ENCODE results near the gene FEN1. TPM values are rescaled to one million over a fixed set of nuclear protein-coding genes. Genes with fewer than 3 reads are reported as not detected.

FEN1 gene
- total and polyA plus RNA-seq, 2 of the 13 experiments (the other 11 are each of a cell fraction or from before 2014, with no cell fraction given): 12.4 to 102 TPM

DNA sequence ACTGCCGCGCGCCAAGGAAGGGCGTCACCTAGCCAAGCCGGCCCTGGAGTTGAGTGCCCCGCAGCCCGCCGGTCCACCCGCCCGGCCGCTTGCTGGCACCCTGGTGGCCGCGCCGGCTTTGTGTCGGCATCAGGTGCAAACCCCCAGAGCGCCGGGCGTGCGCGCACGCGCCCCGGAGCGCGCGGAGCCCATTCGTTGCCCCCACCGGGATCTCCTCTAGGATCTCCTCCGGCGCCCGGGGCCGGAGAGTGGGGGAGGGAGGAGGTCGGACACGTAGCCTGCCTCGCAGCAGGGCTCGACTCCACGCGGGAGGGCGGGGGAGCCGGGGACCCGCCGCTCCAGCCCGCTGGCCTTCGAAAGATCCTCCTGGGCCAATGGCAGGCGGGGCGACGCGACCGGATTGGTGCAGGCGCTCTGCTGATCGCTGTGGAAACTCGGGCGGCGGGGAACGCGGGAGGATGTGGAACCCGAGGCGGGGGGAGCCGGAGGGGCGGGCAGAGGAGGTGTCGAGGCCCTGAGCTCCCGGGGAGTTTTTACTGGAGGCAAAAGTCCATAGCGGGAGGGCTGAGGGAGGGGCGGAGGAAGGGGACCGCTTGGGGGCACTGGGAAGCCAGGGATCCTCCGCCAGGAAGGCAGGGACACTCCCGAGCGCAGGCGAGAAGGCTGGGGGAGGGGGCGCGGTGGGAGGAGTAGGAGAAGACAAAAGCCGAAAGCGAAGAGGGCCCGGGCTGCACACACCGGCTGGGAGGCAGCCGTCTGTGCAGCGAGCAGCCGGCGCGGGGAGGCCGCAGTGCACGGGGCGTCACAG is 35.1 kb downstream of the FEN1 start, which contains the start of gene FADS2 (continued):
- TF ChIP-seq ZNF263 (CRISPR knock-in tag; IDR thresholded peaks at IDR 0.05): no peak
- no peak for TF ChIP-seq HOXA7 (CRISPR knock-in tag; IDR thresholded peaks at IDR 0.05)
- TF ChIP-seq, protein P1, sequence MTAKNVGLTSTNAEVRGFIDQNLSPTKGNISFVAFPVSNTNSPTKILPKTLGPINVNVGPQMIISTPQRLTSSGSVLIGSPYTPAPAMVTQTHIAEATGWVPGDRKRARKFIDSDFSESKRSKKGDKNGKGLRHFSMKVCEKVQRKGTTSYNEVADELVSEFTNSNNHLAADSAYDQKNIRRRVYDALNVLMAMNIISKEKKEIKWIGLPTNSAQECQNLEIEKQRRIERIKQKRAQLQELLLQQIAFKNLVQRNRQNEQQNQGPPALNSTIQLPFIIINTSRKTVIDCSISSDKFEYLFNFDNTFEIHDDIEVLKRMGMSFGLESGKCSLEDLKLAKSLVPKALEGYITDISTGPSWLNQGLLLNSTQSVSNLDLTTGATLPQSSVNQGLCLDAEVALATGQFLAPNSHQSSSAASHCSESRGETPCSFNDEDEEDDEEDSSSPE (CRISPR knock-in tag; IDR thresholded peaks at IDR 0.05): peak; percentile 85
- TF ChIP-seq, protein P2, sequence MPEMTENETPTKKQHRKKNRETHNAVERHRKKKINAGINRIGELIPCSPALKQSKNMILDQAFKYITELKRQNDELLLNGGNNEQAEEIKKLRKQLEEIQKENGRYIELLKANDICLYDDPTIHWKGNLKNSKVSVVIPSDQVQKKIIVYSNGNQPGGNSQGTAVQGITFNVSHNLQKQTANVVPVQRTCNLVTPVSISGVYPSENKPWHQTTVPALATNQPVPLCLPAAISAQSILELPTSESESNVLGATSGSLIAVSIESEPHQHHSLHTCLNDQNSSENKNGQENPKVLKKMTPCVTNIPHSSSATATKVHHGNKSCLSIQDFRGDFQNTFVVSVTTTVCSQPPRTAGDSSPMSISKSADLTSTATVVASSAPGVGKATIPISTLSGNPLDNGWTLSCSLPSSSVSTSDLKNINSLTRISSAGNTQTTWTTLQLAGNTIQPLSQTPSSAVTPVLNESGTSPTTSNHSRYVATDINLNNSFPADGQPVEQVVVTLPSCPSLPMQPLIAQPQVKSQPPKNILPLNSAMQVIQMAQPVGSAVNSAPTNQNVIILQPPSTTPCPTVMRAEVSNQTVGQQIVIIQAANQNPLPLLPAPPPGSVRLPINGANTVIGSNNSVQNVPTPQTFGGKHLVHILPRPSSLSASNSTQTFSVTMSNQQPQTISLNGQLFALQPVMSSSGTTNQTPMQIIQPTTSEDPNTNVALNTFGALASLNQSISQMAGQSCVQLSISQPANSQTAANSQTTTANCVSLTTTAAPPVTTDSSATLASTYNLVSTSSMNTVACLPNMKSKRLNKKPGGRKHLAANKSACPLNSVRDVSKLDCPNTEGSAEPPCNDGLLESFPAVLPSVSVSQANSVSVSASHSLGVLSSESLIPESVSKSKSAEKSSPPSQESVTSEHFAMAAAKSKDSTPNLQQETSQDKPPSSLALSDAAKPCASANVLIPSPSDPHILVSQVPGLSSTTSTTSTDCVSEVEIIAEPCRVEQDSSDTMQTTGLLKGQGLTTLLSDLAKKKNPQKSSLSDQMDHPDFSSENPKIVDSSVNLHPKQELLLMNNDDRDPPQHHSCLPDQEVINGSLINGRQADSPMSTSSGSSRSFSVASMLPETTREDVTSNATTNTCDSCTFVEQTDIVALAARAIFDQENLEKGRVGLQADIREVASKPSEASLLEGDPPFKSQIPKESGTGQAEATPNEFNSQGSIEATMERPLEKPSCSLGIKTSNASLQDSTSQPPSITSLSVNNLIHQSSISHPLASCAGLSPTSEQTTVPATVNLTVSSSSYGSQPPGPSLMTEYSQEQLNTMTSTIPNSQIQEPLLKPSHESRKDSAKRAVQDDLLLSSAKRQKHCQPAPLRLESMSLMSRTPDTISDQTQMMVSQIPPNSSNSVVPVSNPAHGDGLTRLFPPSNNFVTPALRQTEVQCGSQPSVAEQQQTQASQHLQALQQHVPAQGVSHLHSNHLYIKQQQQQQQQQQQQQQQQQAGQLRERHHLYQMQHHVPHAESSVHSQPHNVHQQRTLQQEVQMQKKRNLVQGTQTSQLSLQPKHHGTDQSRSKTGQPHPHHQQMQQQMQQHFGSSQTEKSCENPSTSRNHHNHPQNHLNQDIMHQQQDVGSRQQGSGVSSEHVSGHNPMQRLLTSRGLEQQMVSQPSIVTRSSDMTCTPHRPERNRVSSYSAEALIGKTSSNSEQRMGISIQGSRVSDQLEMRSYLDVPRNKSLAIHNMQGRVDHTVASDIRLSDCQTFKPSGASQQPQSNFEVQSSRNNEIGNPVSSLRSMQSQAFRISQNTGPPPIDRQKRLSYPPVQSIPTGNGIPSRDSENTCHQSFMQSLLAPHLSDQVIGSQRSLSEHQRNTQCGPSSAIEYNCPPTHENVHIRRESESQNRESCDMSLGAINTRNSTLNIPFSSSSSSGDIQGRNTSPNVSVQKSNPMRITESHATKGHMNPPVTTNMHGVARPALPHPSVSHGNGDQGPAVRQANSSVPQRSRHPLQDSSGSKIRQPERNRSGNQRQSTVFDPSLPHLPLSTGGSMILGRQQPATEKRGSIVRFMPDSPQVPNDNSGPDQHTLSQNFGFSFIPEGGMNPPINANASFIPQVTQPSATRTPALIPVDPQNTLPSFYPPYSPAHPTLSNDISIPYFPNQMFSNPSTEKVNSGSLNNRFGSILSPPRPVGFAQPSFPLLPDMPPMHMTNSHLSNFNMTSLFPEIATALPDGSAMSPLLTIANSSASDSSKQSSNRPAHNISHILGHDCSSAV (CRISPR knock-in tag; IDR thresholded peaks at IDR 0.05; ENCODE audit: borderline replicate concordance): no peak
- no peak for TF ChIP-seq PHB2 (IDR thresholded peaks at IDR 0.05; ENCODE audit: partially characterized antibody)
- TF ChIP-seq, protein P3, sequence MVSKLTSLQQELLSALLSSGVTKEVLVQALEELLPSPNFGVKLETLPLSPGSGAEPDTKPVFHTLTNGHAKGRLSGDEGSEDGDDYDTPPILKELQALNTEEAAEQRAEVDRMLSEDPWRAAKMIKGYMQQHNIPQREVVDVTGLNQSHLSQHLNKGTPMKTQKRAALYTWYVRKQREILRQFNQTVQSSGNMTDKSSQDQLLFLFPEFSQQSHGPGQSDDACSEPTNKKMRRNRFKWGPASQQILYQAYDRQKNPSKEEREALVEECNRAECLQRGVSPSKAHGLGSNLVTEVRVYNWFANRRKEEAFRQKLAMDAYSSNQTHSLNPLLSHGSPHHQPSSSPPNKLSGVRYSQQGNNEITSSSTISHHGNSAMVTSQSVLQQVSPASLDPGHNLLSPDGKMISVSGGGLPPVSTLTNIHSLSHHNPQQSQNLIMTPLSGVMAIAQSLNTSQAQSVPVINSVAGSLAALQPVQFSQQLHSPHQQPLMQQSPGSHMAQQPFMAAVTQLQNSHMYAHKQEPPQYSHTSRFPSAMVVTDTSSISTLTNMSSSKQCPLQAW (CRISPR knock-in tag; IDR thresholded peaks at IDR 0.05): no peak
- no peak; the same call in 1 of the 2 replicates for TF ChIP-seq ETV5 (CRISPR knock-in tag; IDR thresholded peaks at IDR 0.05; ENCODE audit: borderline replicate concordance)
- TF ChIP-seq, protein P4, sequence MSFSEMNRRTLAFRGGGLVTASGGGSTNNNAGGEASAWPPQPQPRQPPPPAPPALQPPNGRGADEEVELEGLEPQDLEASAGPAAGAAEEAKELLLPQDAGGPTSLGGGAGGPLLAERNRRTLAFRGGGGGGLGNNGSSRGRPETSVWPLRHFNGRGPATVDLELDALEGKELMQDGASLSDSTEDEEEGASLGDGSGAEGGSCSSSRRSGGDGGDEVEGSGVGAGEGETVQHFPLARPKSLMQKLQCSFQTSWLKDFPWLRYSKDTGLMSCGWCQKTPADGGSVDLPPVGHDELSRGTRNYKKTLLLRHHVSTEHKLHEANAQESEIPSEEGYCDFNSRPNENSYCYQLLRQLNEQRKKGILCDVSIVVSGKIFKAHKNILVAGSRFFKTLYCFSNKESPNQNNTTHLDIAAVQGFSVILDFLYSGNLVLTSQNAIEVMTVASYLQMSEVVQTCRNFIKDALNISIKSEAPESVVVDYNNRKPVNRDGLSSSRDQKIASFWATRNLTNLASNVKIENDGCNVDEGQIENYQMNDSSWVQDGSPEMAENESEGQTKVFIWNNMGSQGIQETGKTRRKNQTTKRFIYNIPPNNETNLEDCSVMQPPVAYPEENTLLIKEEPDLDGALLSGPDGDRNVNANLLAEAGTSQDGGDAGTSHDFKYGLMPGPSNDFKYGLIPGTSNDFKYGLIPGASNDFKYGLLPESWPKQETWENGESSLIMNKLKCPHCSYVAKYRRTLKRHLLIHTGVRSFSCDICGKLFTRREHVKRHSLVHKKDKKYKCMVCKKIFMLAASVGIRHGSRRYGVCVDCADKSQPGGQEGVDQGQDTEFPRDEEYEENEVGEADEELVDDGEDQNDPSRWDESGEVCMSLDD (CRISPR knock-in tag; IDR thresholded peaks at IDR 0.05; ENCODE audit: borderline replicate concordance): 0 out of 2 replicates have a peak, but pooled peaks have one; percentile 17
- TF ChIP-seq, protein P5, sequence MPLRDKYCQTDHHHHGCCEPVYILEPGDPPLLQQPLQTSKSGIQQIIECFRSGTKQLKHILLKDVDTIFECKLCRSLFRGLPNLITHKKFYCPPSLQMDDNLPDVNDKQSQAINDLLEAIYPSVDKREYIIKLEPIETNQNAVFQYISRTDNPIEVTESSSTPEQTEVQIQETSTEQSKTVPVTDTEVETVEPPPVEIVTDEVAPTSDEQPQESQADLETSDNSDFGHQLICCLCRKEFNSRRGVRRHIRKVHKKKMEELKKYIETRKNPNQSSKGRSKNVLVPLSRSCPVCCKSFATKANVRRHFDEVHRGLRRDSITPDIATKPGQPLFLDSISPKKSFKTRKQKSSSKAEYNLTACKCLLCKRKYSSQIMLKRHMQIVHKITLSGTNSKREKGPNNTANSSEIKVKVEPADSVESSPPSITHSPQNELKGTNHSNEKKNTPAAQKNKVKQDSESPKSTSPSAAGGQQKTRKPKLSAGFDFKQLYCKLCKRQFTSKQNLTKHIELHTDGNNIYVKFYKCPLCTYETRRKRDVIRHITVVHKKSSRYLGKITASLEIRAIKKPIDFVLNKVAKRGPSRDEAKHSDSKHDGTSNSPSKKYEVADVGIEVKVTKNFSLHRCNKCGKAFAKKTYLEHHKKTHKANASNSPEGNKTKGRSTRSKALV (CRISPR knock-in tag; IDR thresholded peaks at IDR 0.05): no peak
